ENCODE data around the gene COL5A2. TPM values are rescaled to one million over a fixed set of nuclear protein-coding genes. Genes with fewer than 3 reads are reported as not detected.

Gene COL5A2
- total RNA-seq, 2 experiments from 2014 or later: 0.25 to 0.77 TPM

DNA sequence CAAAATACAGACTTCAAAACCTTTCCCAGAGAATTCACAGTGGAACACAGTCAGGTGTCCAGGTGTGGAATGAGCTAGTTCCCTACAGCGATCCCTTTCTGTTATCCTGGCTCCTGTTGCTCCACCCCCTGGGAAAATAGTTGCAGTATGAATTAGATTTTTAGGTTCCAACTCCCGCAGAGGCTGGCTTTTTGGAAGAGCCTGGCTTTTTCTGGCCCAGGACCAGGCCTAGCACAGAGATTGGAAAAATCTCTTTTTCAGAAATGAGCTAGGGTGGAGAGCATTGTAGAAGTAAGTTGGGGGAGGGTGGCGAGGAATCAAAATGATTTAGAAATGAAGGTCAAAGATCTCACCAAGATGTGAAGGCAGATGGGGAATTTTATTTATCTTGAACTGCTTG is 27.1 kb downstream of the COL5A2 start:
- Histone ChIP-seq H3K9me3 (ENCODE audit: control insufficient read depth in 1 of 2, insufficient read depth in 1 of 2, low read length in 2 of 2) (no peaks in the 10 kb centered on the region), H3K4me1 (ENCODE audit: insufficient read depth, low read length) (no peaks in the 10 kb centered on the region), H3K4me3 (ENCODE audit: low read length) (no peak overlapping the region), H3K36me3 (ENCODE audit: insufficient read depth, low read length) (no peaks in the 10 kb centered on the region), H3K27ac (ENCODE audit: low read depth in 1 of 2, low read length in 2 of 2) (no peak overlapping the region), H3K27me3 (ENCODE audit: control insufficient read depth in 1 of 2, insufficient read depth in 2 of 2, low read length in 2 of 2) (no peaks in the 10 kb centered on the region)
- H3K27ac Mint-ChIP-seq: no peak overlapping the region
- H3K9me3 Mint-ChIP-seq: no peaks in the 10 kb centered on the region
- no peak overlapping the region for H3K4me3 Mint-ChIP-seq
- POLR2A ChIA-PET: no interaction called here
- CTCF ChIA-PET: interaction anchor here (1.5 kb wide), 1 partner anchor 201 kb away, joined by 3 read pairs; no protein-coding TSS in a partner anchor
- ATAC-seq (ENCODE audit: poor library complexity) (no peak), DNase-seq (no peak)
- intact Hi-C loops (cut with DNase I, micrococcal nuclease): no loop called here
- no peaks in the 10 kb centered on the region for H3K4me1 Mint-ChIP-seq (ENCODE audit: low read depth)
- no peaks in the 10 kb centered on the region for H3K27me3 Mint-ChIP-seq
- TF ChIP-seq, protein P1, sequence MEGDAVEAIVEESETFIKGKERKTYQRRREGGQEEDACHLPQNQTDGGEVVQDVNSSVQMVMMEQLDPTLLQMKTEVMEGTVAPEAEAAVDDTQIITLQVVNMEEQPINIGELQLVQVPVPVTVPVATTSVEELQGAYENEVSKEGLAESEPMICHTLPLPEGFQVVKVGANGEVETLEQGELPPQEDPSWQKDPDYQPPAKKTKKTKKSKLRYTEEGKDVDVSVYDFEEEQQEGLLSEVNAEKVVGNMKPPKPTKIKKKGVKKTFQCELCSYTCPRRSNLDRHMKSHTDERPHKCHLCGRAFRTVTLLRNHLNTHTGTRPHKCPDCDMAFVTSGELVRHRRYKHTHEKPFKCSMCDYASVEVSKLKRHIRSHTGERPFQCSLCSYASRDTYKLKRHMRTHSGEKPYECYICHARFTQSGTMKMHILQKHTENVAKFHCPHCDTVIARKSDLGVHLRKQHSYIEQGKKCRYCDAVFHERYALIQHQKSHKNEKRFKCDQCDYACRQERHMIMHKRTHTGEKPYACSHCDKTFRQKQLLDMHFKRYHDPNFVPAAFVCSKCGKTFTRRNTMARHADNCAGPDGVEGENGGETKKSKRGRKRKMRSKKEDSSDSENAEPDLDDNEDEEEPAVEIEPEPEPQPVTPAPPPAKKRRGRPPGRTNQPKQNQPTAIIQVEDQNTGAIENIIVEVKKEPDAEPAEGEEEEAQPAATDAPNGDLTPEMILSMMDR (IDR thresholded peaks at IDR 0.05): no peak
- H3K36me3 Mint-ChIP-seq (ENCODE audit: low read depth): no peaks in the 10 kb centered on the region

DNA sequence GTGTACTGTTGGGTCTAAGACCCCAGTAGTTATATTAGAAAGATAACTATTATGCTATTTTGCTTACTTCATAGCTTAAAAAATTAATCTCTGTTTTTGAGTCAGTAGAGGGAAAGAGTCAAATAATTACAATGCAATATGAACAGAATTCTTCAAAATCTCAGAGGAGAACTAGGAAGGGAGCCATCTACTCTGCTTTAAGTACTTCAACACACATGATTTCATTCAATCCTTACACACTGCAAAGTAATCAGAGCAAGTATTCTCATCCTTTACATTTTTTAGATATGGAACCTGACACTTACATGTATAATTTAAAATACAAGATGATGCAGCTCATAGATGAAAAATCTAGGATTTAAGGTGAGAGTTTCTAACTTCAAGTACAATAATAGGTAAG is 27.7 kb downstream of the COL5A2 start:
- no peaks in the 10 kb centered on the region for H3K36me3 Mint-ChIP-seq (ENCODE audit: low read depth)
- Histone ChIP-seq H3K27ac (ENCODE audit: low read depth in 1 of 2, low read length in 2 of 2) (no peak overlapping the region), H3K27me3 (ENCODE audit: control insufficient read depth in 1 of 2, insufficient read depth in 2 of 2, low read length in 2 of 2) (no peaks in the 10 kb centered on the region), H3K4me3 (ENCODE audit: low read length) (no peak overlapping the region), H3K4me1 (ENCODE audit: insufficient read depth, low read length) (no peaks in the 10 kb centered on the region), H3K9me3 (ENCODE audit: control insufficient read depth in 1 of 2, insufficient read depth in 1 of 2, low read length in 2 of 2) (no peaks in the 10 kb centered on the region), H3K36me3 (ENCODE audit: insufficient read depth, low read length) (no peaks in the 10 kb centered on the region)
- no peaks in the 10 kb centered on the region for H3K4me1 Mint-ChIP-seq (ENCODE audit: low read depth)
- DNase-seq (no peak), ATAC-seq (ENCODE audit: poor library complexity) (no peak)
- intact Hi-C loops (cut with DNase I, micrococcal nuclease): no loop called here
- H3K9me3 Mint-ChIP-seq: no peaks in the 10 kb centered on the region
- ChIA-PET POLR2A (no interaction called here), CTCF (interaction anchor here (1.1 to 1.5 kb wide), 2 partner anchors 12 to 202 kb away, joined by 3 read pairs; no protein-coding TSS in a partner anchor)
- TF ChIP-seq, protein P1 (IDR thresholded peaks at IDR 0.05): no peak
- no peak overlapping the region for H3K4me3 Mint-ChIP-seq
- H3K27ac Mint-ChIP-seq: no peak overlapping the region
- no peaks in the 10 kb centered on the region for H3K27me3 Mint-ChIP-seq

- no peaks in the 10 kb centered on the region for H3K4me1 Mint-ChIP-seq (ENCODE audit: low read depth)
- no peaks in the 10 kb centered on the region for H3K4me1 ChIP-seq (ENCODE audit: insufficient read depth, low read length)
- no peak overlapping the region for H3K27ac ChIP-seq (ENCODE audit: low read depth in 1 of 2, low read length in 2 of 2)
- no peaks in the 10 kb centered on the region for H3K36me3 ChIP-seq (ENCODE audit: insufficient read depth, low read length)
- ATAC-seq (ENCODE audit: poor library complexity): no peak
- no peaks in the 10 kb centered on the region for H3K27me3 ChIP-seq (ENCODE audit: control insufficient read depth in 1 of 2, insufficient read depth in 2 of 2, low read length in 2 of 2)
- H3K9me3 Mint-ChIP-seq: no peaks in the 10 kb centered on the region
- H3K27me3 Mint-ChIP-seq: no peaks in the 10 kb centered on the region
- TF ChIP-seq, protein P1 (IDR thresholded peaks at IDR 0.05): no peak
- no peak overlapping the region for H3K4me3 ChIP-seq (ENCODE audit: low read length)
- CTCF ChIA-PET: interaction anchor here (0.7 kb wide), 1 partner anchor 138 kb away, joined by 3 read pairs; no protein-coding TSS in a partner anchor
- no peaks in the 10 kb centered on the region for H3K36me3 Mint-ChIP-seq (ENCODE audit: low read depth)
- DNase-seq: no peak
- POLR2A ChIA-PET: no interaction called here
- intact Hi-C loops (cut with DNase I, micrococcal nuclease): no loop called here
- H3K9me3 ChIP-seq (ENCODE audit: control insufficient read depth in 1 of 2, insufficient read depth in 1 of 2, low read length in 2 of 2): no peaks in the 10 kb centered on the region
- H3K4me3 Mint-ChIP-seq: no peak overlapping the region
- H3K27ac Mint-ChIP-seq: no peak overlapping the region
These were observed 29.5 kb downstream of the COL5A2 start for GRCh38 chr2:189150033-189150432.
